GM12865 (cell line): ENCODE data around the gene STX2.
A peak's percentile ranks its signal among the peaks of the same experiment; 100 is the strongest.

ENCODE experiments used
- DNase-seq: peaks from one replicate; pipeline ENCODE4 v3.0.0; 2010; ENCODE audit warnings: low read depth
- H3K4me3 ChIP-seq: 2 replicates; pipeline ENCODE4 v1.5.1; 2011; ENCODE audit warnings: mild to moderate bottlenecking, low read depth, low read length, control low read depth
- TF ChIP-seq, protein P1 (sequence below): IDR thresholded peaks from 2 replicates; pipeline ENCODE4 v1.5.1; 2011; ENCODE audit warnings: low read length, control low read depth, low read depth, inconsistent platforms; ENCODE audit not compliant: insufficient read depth; ENCODE audit errors: missing control alignments

The STX2 gene

DNA sequence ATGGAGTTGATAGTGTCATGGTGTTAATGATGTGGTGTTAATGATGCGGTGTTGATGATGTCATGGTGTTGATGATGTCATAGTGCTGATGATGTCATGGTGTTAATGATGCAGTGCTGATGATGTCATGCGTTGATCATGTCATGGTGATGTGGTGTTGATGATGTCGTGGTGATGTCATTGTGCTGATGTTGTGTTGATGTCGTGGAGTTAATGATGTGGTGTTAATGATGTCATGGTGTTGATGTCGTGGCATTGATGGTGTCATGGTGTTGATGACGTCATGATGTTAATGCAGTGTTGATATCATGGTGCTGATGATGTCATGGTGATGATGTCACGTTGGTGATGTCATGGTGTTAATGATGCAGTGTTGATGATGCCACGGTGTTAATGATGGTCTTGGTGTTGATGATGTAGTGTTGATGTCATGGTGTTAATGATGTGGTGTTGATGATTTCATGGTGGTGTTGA lies 73.8 kb downstream of the STX2 start:
- DNase-seq = peak; percentile 30
- no peak overlapping the region for H3K4me3 ChIP-seq
- TF ChIP-seq, protein P1, sequence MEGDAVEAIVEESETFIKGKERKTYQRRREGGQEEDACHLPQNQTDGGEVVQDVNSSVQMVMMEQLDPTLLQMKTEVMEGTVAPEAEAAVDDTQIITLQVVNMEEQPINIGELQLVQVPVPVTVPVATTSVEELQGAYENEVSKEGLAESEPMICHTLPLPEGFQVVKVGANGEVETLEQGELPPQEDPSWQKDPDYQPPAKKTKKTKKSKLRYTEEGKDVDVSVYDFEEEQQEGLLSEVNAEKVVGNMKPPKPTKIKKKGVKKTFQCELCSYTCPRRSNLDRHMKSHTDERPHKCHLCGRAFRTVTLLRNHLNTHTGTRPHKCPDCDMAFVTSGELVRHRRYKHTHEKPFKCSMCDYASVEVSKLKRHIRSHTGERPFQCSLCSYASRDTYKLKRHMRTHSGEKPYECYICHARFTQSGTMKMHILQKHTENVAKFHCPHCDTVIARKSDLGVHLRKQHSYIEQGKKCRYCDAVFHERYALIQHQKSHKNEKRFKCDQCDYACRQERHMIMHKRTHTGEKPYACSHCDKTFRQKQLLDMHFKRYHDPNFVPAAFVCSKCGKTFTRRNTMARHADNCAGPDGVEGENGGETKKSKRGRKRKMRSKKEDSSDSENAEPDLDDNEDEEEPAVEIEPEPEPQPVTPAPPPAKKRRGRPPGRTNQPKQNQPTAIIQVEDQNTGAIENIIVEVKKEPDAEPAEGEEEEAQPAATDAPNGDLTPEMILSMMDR = no peak

DNA sequence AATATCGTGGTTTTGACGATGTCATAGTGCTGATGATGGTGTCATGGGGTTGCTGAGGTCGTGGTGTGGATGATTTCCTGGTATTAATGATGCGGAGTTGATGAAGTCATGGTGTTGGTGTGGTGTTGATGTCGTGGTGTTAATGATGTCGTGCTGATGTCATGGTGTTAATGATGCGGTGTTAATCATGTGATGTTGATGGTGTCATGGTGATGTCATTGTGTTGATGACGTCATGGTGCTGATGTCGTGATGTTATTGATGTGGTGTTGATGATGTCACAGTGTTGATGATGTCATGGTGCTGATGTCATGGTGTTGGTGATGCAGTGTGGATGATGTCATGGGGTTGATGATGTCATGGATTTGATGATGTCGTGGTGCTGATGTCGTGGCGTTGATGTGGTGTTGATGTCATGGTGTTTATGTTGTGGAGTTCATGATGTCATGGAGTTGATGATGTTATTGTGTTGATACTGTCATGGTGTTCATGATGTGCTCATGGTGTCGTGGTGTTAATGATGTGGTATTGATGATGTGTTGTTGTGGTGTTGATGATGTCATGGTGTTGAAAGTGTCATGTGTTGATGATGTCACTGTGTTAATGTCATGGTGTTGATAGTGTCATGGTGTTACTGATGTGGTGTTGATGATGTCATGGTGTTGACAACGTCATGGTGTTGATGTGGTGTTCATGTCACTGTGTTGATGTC lies 74.4 kb downstream of the STX2 start:
- TF ChIP-seq, protein P1 = no peak
- no peak overlapping the region for H3K4me3 ChIP-seq
- peak; percentile 48 for DNase-seq

DNA sequence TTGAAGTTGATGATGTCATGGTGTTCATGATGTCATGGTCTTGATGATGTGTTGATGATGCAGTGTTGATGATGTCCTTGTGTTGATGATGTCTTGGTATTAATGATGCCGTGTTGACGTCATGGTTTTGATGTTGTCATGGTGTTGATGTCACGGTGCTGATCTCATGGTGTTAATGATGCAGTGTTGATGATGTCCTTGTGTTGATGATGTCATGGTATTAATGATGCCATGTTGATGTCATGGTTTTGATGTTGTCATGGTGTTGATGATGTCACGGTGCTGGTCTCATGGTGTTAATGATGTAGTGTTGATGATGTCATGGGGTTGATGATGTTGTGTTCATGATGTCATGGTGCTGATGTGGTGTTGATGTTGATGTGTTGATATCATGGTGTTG lies 75.0 kb downstream of the STX2 start:
- TF ChIP-seq, protein P1 = no peak
- no peak overlapping the region for H3K4me3 ChIP-seq
- no peak for DNase-seq

DNA sequence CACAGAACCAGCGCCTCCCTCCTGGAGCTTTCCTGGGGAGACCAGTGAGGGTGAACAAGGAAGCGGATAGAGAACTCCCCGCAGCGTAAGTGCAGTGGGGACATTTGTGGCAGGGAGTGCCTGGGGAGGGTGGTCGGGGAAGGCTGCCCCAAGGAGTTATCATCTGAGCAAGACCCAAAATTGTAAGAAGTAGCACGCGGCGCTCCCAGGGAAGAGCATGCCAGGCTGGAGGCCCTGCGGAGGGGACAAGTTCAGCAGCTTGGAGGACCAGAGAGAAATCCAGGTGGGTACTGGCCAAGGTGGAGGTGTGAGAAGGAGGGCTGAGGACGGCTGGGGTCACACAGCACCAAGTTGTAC lies 76.8 kb downstream of the STX2 start:
- TF ChIP-seq, protein P1 = no peak
- no peak for DNase-seq
- H3K4me3 ChIP-seq = no peak overlapping the region

DNA sequence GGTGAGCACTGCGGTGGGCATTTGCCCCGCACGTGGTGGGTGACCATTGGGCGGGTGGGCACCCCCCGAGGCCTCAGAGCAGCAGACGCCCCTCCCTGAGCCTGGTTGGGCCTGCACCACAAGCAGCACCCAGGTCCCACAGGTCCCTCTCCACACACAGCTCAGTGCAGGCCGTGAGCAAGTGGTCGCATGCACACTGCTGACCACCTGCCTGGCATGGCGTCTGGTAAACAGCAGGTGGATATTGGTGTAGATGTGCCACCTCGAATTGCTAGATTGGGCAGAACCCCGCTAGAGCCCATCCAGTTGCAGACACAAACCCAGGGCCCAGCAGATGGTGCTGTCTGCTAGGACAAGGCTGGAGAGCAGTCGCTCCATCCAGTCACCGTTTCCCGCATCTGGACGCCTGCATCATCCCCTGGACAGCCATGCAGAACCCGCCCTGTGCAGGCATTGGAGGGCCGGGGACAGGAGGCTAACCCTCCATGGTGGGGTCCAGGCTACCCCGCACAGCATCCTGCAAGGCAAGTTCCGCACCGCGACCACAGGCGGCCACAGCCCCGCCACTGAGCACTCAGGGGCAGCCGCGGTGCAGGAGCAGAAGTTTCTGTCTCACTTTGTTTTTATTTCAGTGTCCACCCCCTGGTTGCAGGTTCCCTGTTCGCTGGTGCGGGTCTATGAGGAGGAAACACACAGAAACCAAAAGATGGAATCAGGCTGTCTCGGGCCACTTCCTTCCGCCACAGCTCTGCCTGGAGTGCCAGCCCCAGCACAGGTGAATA lies 77.3 kb downstream of the STX2 start:
- TF ChIP-seq, protein P1 = peak; percentile 70
- DNase-seq = peak; percentile 63
- peak overlapping the region; percentile 26 for H3K4me3 ChIP-seq

DNA sequence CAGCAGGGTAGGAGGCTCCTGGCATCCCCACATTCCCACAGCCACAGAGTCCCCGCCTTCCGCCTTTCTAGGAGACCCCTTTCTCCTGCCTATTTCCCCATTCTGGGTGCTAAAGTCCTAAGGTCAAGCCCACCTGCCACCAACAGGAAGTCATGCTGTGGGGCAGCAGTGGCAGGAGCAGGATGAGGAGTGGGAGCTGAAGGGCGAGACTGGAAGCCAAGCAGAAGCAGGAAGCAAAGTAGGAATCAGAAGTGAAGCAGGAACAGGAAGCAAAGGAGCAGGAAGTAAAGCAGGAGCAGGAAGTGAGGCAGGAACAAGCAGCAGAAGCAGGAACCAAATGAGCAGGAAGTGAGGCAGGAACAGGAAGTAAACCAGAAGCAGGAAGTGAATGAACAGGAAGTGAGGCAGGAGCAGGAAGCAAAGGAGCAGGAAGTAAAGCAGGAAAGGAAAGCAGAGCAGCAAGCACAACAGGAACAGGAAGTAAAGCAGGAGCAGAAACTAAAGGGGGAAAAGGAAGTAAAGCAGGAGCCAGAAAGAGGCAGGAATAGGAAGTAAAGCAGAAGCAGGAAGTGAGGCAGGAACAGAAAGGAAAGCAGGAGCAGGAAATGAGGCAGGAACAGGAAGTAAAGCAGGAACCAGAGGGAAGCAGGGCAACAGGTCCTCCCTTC lies 84.7 kb downstream of the STX2 start:
- no peak overlapping the region for H3K4me3 ChIP-seq
- TF ChIP-seq, protein P1 = no peak
- DNase-seq = no peak
